Hepatocyte (in vitro differentiated cells): ENCODE data around the gene ZNF664.

Experiments used
- CTCF ChIP-seq: fragments of 200-600 bp; sonication (generic); IDR thresholded peaks from 2 replicates; pipeline ENCODE4 v1.5.1; 2016; ENCODE audit warnings: antibody characterized with exemption, mild to moderate bottlenecking; ENCODE audit not compliant: poor library complexity
- EZH2phosphoT487 ChIP-seq: fragments of 200-600 bp; sonication (generic); IDR thresholded peaks from one replicate; pipeline ENCODE4 v1.6.1; 2018; ENCODE audit warnings: antibody characterized with exemption, mild to moderate bottlenecking, low read depth, moderate library complexity; ENCODE audit not compliant: unreplicated experiment, severe bottlenecking

- TF ChIP-seq EZH2phosphoT487, result no peak
- TF ChIP-seq CTCF, result no peak
Measured at GRCh38 chr12:124026755-124027745, 54.0 kb downstream of the ZNF664 start.
